ENCODE results near the gene SACS.

SACS gene

DNA sequence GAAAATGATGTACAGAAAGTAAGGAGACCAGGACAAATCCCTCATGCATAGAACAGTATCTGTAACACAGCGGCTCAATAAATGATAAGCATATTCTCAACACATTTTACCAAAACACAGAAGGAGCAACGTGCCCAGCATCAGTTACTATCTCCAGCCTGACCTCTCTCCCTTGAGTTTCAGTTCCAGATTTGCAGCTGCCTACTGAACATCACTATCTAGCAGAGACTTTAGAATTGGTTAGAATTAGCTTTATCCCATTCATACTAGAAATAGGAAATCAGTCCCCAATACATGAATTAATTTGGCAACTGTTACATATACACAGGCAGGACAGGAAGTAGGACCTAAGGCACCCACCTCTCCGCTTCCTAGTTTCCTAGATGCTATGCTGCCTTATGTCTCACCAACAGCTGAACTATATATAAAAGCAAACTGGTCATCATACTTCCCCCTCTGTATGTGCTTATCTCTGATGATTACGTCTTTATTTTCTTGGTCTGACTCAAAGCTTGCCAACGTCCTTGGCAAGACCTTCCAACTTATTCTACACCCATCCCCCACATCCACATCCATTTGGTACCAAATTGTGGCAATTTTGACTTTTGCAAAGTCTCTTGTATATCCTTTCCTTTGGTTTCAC, 61.1 kb downstream of the SACS start:
- DNase-seq: no peak

- no peak for DNase-seq
Measured at GRCh38 chr13:23367907-23368306, 65.6 kb downstream of the SACS start.

GRCh38 chr13:23365652-23366051, 67.8 kb downstream of the SACS start:
- DNase-seq: peak in 1 of 58 donors; percentile 29

DNA sequence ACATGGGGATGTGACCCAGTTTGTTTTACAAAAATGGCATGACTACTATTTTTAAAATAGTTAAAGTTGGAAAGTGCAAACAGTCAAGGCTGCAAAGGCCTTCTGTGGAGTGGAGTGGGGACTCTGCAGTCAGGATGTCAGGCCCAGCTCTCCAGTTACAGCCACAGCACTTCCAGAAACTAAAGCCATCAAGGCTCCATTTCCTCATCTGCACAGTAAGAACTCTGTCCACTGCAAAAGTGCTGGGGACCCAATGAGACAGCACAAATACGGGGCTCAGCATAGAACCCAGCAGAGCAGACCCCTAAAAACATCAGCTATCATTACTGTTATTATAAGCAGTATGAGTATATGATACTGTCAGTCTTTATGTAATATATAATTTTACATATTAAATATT, 73.6 kb downstream of the SACS start:
- DNase-seq: no peak

GRCh38 chr13:23357349-23357748, 76.2 kb downstream of the SACS start:
- DNase-seq: no peak

GRCh38 chr13:23356368-23356767, 77.1 kb downstream of the SACS start:
- no peak for DNase-seq

GRCh38 chr13:23354520-23354919, 79.0 kb downstream of the SACS start:
- no peak for DNase-seq

DNA sequence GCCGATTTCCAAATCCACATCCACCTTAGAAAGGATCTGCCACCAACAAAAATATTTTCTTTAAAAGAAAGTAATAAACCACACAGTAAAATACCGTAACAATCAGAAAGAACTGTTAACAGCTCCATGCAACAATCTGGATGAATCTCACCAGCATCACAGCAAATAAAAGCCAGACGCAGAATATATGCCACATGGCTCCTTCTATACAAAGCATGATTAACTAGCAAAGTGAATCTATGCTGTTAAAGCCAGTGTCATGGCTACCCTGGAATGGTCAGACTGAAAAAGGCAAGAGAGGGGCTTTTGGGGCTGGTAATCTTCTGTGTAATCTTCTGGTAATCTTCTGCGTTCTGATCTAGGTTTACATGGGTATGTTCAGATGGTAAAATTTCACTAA, 81.3 kb downstream of the SACS start:
- DNase-seq: no peak

DNA sequence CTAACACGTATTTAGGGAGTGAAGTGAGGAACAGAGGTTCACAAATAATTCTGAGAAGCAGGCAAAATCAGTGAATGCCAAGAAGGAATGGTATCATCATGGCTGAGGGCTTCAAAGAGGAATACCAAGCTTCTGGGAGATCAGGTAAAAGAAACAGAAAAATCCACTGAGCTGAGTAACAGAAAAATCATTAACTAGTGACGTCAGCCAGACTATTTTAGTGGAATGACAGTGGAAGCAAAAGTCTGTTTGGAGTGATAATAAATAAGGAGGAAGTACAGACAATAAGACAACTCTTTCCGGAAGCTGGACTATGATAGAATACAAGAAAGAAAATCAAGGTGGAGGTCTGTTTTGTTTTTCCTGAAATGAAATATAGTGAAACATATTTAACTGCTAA, 83.5 kb downstream of the SACS start:
- DNase-seq: no peak

GRCh38 chr13:23349161-23349897, 84.2 kb downstream of the SACS start:
- no peak for DNase-seq

DNA sequence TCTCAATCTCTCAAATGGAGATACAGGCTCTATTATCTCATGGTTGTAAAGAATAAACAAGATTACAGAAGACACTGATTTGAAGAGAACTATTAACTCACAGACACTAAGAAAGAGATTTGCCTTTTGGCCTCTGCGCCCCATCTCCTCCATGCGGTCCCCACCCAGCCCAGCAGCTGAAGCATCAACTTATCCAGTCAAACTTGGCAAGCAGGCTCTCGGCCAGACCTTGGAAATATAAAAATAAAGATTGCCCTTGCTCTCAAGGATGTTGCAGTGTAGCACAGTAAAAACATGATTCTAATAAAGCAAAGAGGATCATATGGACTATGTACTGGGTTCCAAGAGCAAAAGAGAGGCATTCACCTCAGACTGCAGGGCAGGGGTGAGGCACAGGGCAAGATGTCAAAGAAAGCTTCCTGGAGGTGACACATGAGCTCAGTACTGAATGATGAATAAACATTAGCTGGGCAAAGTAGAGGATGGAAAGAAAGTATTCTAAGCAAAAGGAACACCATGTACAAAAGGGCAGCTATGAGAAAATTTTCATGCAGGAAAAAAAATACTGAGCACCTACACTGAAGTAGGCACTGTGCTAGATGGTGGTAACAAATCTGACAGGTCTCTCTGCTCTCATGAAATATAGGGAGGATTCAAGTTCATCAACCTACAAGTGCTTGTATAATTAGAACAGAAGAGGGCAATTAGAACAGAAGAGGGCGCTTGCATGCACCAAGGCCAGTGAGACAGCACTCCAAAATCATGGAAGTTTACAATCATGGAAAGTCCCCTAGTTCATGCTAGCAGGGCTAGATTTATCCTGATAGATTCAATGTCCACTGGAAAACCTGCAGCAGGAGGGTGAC, 85.0 kb downstream of the SACS start:
- no peak for DNase-seq

DNA sequence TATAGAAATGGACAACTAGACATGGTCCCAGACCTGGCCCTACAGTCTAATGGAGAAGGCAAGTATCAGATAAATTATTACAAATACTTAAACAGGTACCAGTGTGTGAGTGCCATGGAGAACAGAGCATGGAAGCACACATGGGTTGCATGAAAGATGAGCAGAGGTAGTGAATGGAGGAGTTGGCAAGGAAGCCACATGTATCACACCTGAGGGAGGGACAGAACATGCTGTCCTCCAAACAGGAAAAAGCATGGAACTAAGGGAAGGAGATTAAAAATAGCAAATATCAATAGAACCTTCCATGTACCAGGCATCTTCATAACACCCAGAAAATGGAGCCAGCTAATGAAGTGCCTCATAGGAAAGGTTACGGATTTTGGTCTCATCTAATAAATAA, 85.9 kb downstream of the SACS start:
- DNase-seq: no peak

GRCh38 chr13:23344931-23345595, 88.4 kb downstream of the SACS start:
- no peak for DNase-seq

DNA sequence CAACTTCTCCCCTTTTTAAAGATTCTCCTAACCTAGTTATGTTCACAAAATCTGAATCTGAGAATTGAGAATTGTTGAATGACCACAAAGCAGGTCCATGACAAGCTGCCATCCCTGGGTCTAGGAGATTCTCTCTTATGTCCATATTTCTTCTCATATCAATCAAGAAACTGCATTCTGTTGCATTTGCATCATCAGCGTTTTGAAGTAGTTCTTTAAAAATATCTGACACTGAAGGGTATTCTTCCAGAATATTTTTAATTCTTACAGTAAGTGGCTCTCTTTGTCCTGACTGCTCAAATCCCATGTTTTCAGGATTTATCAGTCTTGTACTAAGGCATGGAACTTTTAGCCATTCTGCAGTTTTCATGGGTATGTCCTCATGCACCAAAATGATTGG, 94.3 kb downstream of the SACS start:
- no peak for DNase-seq

- DNase-seq: peak in 1 of 58 donors; percentile 3
Measured at GRCh38 chr13:23330356-23330755, 103.1 kb downstream of the SACS start.

- DNase-seq: no peak
Measured at GRCh38 chr13:23325191-23325590, 108.3 kb downstream of the SACS start.

GRCh38 chr13:23323946-23324709, 109.4 kb downstream of the SACS start:
- peak in 3 of 58 donors; percentile 7 to 27 (median 13) for DNase-seq

DNA sequence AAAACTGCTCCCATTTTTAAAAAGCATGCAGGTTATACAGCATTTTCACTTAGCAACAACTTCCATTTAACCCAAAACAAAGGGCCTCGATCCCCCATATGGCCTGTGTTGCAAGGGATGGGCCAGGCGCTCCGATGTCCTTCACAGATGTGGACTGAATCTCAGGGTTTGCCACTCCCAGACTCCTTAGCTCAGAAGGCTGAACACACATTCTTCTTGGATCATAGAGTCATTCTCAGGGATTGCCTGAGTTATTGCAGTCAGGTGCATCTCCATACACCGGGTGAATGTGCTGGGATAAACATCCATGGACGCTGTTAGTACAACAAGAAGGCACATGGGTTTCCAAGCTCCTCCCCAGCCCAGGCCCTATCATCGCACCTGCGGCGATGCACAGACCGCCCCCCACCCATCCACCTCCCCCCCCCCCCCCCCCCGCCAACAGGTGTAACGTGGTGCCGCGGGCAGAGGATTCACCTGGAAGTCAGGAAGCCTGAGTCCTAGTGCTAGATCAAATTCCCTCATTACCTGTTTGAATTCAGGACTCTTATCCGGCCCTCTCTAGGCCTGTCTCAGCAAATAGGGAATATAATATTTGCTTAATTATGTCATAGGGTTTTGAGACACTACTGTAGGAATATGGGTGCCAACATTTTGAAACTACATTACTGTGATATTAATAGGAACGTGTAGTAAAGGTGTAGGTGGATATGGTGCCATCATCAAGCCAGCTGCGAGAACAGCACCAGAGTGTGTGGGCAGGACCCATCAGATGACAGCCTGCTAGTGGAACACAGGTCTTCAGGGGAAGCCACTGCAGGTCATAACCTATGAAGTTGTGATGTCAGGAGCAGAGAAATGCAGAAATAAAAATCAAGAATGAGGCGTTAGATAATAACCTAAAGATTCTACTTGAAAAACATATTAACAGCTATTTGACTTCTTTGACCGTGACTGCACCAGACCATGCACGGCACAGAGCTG, 110.9 kb downstream of the SACS start:
- DNase-seq: peak in 1 of 58 donors; percentile 31

- DNase-seq: peak in 1 of 58 donors; percentile 48
Measured at GRCh38 chr13:23321535-23322241, 111.8 kb downstream of the SACS start.
